ENCODE data around the gene PEX11A.

Gene PEX11A

GRCh38 chr15:89669941-89670340, 20.6 kb downstream of the PEX11A start:
- TF ChIP-seq Cebpa-rat (IDR thresholded peaks at IDR 0.05), result no peak

GRCh38 chr15:89669309-89669865, 21.2 kb downstream of the PEX11A start:
- H3K4me3 ChIP-seq, result no peak overlapping the region
- peaks cover 18 to 34% (median 31%) of the 10 kb centered on the region in 11 experiments for H3K27me3 ChIP-seq
- H3K27ac ChIP-seq, result no peak overlapping the region
- H3K4me1 ChIP-seq, result peaks cover 10 to 22% (median 17%) of the 10 kb centered on the region in 10 experiments
- H4K20me1 ChIP-seq, result peaks cover 0 to 4% (median 0%) of the 10 kb centered on the region in 11 experiments; a peak in 1 of 22 replicates
- H3K9ac ChIP-seq, result no peak overlapping the region
- TF ChIP-seq Cebpa-rat (IDR thresholded peaks at IDR 0.05), result no peak
- no peaks in the 10 kb centered on the region for H3K36me3 ChIP-seq
- no peaks in the 10 kb centered on the region for H3K9me3 ChIP-seq (replicated peaks in 1 of 11)
- no peak overlapping the region for H3K4me2 ChIP-seq

More at GRCh38 chr15:89669941-89670340, 20.6 kb downstream of the PEX11A start:
- Histone ChIP-seq H3K36me3 (no peaks in the 10 kb centered on the region), H3K4me1 (peaks cover 5 to 17% (median 11%) of the 10 kb centered on the region in 10 experiments), H3K9me3 (replicated peaks in 1 of 11) (no peaks in the 10 kb centered on the region), H3K4me3 (no peak overlapping the region), H4K20me1 (peaks cover 0 to 4% (median 0%) of the 10 kb centered on the region in 11 experiments; a peak in 1 of 22 replicates), H3K27me3 (peaks cover 13 to 29% (median 26%) of the 10 kb centered on the region in 11 experiments), H3K4me2 (no peak overlapping the region), H3K9ac (no peak overlapping the region), H3K27ac (no peak overlapping the region)

- Histone ChIP-seq H3K4me2 (no peak overlapping the region), H3K36me3 (no peaks in the 10 kb centered on the region), H4K20me1 (peaks cover 0 to 4% (median 0%) of the 10 kb centered on the region in 11 experiments; a peak in 1 of 22 replicates), H3K9me3 (replicated peaks in 1 of 11) (no peaks in the 10 kb centered on the region), H3K4me1 (peaks cover 13 to 23% (median 20%) of the 10 kb centered on the region in 10 experiments), H3K27ac (no peak overlapping the region), H3K27me3 (peaks cover 20 to 41% (median 37%) of the 10 kb centered on the region in 11 experiments), H3K9ac (no peak overlapping the region), H3K4me3 (no peak overlapping the region)
- no peak for TF ChIP-seq Cebpa-rat (IDR thresholded peaks at IDR 0.05)
Measured at GRCh38 chr15:89668171-89668570, 22.4 kb downstream of the PEX11A start.

GRCh38 chr15:89667706-89667960, 22.9 kb downstream of the PEX11A start:
- H3K9me3 ChIP-seq (replicated peaks in 1 of 11), result no peaks in the 10 kb centered on the region
- H3K4me1 ChIP-seq, result peaks cover 18 to 28% (median 26%) of the 10 kb centered on the region in 10 experiments
- no peak overlapping the region for H3K27ac ChIP-seq
- TF ChIP-seq Cebpa-rat (IDR thresholded peaks at IDR 0.05), result no peak
- H3K36me3 ChIP-seq, result no peaks in the 10 kb centered on the region
- H4K20me1 ChIP-seq, result peaks cover 0 to 4% (median 0%) of the 10 kb centered on the region in 11 experiments; a peak in 1 of 22 replicates
- no peak overlapping the region for H3K4me3 ChIP-seq
- H3K27me3 ChIP-seq, result peaks cover 20 to 42% (median 38%) of the 10 kb centered on the region in 11 experiments
- H3K4me2 ChIP-seq, result no peak overlapping the region
- no peak overlapping the region for H3K9ac ChIP-seq

GRCh38 chr15:89666858-89667705, 23.5 kb downstream of the PEX11A start:
- Histone ChIP-seq H3K4me3 (no peak overlapping the region), H3K27ac (no peak overlapping the region), H3K9me3 (replicated peaks in 1 of 11) (no peaks in the 10 kb centered on the region), H3K9ac (no peak overlapping the region), H3K27me3 (peaks cover 20 to 42% (median 38%) of the 10 kb centered on the region in 11 experiments), H3K36me3 (no peaks in the 10 kb centered on the region), H3K4me1 (peaks cover 23 to 30% (median 28%) of the 10 kb centered on the region in 10 experiments), H3K4me2 (no peak overlapping the region), H4K20me1 (peaks cover 0 to 4% (median 0%) of the 10 kb centered on the region in 11 experiments; a peak in 1 of 22 replicates)
- no peak for TF ChIP-seq Cebpa-rat (IDR thresholded peaks at IDR 0.05)

- peak overlapping the region; percentile 85 to 97 (median 90) for H3K4me2 ChIP-seq
- peak overlapping the region in 9 of 11 experiments; percentile 61 to 84 (median 73); a peak in 18 of 22 replicates for H3K9ac ChIP-seq
- H4K20me1 ChIP-seq, result peaks cover 0 to 4% (median 0%) of the 10 kb centered on the region in 11 experiments; a peak in 1 of 22 replicates
- peaks cover 23 to 30% (median 28%) of the 10 kb centered on the region in 10 experiments for H3K4me1 ChIP-seq
- TF ChIP-seq Cebpa-rat (IDR thresholded peaks at IDR 0.05), result no peak
- H3K27me3 ChIP-seq, result peaks cover 20 to 42% (median 38%) of the 10 kb centered on the region in 11 experiments
- peak overlapping the region in 4 of 11 experiments; percentile 69 to 81 (median 72); a peak in 7 of 22 replicates for H3K27ac ChIP-seq
- H3K4me3 ChIP-seq, result peak overlapping the region; percentile 53 to 73 (median 64); a peak in 19 of 20 replicates
- no peaks in the 10 kb centered on the region for H3K36me3 ChIP-seq
- H3K9me3 ChIP-seq (replicated peaks in 1 of 11), result no peaks in the 10 kb centered on the region
Measured at GRCh38 chr15:89666184-89666857, 24.2 kb downstream of the PEX11A start.

GRCh38 chr15:89665449-89666181, 24.9 kb downstream of the PEX11A start:
- peak overlapping the region in 6 of 11 experiments; percentile 38 to 81 (median 70); a peak in 10 of 22 replicates for H3K27ac ChIP-seq
- no peaks in the 10 kb centered on the region for H3K36me3 ChIP-seq
- H3K9ac ChIP-seq, result peak overlapping the region; percentile 57 to 84 (median 73)
- no peak for TF ChIP-seq Cebpa-rat (IDR thresholded peaks at IDR 0.05)
- H4K20me1 ChIP-seq, result peaks cover 0 to 4% (median 0%) of the 10 kb centered on the region in 11 experiments; a peak in 1 of 22 replicates
- H3K4me3 ChIP-seq, result peak overlapping the region; percentile 53 to 73 (median 64)
- H3K4me1 ChIP-seq, result peaks cover 24 to 30% (median 28%) of the 10 kb centered on the region in 10 experiments
- peaks cover 20 to 42% (median 38%) of the 10 kb centered on the region in 11 experiments for H3K27me3 ChIP-seq
- peak overlapping the region; percentile 85 to 97 (median 90) for H3K4me2 ChIP-seq
- H3K9me3 ChIP-seq (replicated peaks in 1 of 11), result no peaks in the 10 kb centered on the region
